Breast epithelium (tissue), 3 donors: ENCODE data around the gene AQR.
"Not testable (repeated sequence)": the region's sequence is repeated elsewhere in the genome, so short reads cannot be mapped to it uniquely, and the experiment has no call there.

ENCODE experiments used
- CTCF ChIP-seq, 3 donors: fragments of 450-650 bp; IDR thresholded peaks; one replicate each; pipeline ENCODE4 v1.5.1; 2016 to 2017; ENCODE audit warnings: antibody characterized with exemption in 3 of 3, mild to moderate bottlenecking in 3 of 3, moderate library complexity in 3 of 3
- POLR2A ChIP-seq: fragments of 450-650 bp; IDR thresholded peaks from one replicate; pipeline ENCODE4 v1.6.1; 2016; ENCODE audit warnings: antibody characterized with exemption, mild to moderate bottlenecking, moderate library complexity
- POLR2AphosphoS5 ChIP-seq, 3 donors: sonication (generic); formaldehyde crosslinking; IDR thresholded peaks; one replicate each; pipeline ENCODE4 v1.6.1; 2017; ENCODE audit warnings: antibody characterized with exemption in 3 of 3

- TF ChIP-seq CTCF (IDR thresholded peaks at IDR 0.05); POLR2AphosphoS5 (IDR thresholded peaks at IDR 0.05); POLR2A: not testable (repeated sequence)
These were observed 162.3 kb downstream of the AQR start for GRCh38 chr15:34807241-34807640.
